NCI-H345 treated with DMSO at 0.1 percent for 48 hours (cell line): ENCODE measurements around the gene GABRG1.

Experiments used
- DNase-seq: peaks from one replicate; lab custom pipeline; 2025; ENCODE audit not compliant: unreplicated experiment; lab: John Stamatoyannopoulos, UW

The GABRG1 gene

GRCh38 chr4:46123913-46124755 is at the start of gene GABRG1:
Gene GABRG1, minus strand, starts transcription at chr4:46124054. Its CDS starts 141 bp downstream, at chr4:46123913.
- DNase-seq = no peak

- DNase-seq = no peak
These were observed 23.1 kb upstream of the GABRG1 start for GRCh38 chr4:46146993-46147392.

GRCh38 chr4:46131498-46132057 is 7.7 kb upstream of the GABRG1 start:
- no peak for DNase-seq

DNA sequence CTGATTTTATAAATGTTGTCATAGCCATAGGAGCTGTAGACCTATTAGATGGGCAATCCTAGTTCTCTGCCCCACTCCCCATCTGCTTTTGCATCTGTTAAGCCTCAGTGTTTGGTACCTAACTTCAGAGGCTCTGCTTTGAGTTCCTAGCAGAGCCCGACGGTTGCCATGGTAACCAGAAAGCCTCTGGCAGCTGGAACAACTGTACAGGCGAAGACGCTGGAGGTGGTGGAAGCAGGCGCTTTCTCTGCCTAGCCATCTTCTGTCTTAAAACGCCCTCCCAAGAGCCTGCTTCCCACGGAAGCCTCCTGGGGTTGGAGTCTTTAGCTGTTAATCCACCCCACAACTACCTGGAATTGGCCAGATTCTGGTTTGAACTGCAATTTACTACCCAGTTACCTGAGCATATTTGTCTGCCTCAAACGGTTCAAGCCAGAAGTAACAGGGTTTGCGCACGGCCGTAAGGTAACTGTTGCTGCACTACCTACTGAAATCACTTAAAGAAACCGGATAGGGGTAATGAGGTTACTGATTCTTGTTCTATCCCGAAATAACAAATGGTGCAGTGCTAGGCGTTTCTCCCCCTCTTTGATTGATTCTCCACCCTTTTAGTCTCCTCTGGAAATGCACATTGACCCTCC is 1.0 kb upstream of the GABRG1 start:
- DNase-seq = no peak

- DNase-seq = no peak
These were observed 42.2 kb downstream of the GABRG1 start for GRCh38 chr4:46081674-46082073.

- no peak for DNase-seq
These were observed 42.6 kb downstream of the GABRG1 start for GRCh38 chr4:46081248-46081647.

DNA sequence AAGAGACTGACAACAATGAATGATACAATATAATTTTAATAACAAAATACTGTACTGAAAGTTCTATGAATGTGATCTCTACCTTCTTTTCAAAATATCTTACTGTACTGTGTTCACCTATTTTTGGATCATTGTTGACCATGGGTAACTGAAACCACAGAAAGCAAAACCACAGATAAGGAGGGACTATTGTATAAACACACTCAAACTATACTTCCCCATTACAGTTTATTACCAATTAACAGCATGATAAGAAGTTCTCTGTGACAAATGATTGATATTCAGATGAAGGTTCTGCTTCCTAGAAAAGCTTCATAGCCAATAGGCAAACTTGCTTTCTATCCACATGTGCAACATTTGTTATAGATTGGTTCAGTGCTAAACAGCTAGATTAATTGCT is 50.1 kb downstream of the GABRG1 start:
- DNase-seq = no peak

GRCh38 chr4:46051392-46051791 is 72.5 kb downstream of the GABRG1 start:
- DNase-seq = no peak

DNA sequence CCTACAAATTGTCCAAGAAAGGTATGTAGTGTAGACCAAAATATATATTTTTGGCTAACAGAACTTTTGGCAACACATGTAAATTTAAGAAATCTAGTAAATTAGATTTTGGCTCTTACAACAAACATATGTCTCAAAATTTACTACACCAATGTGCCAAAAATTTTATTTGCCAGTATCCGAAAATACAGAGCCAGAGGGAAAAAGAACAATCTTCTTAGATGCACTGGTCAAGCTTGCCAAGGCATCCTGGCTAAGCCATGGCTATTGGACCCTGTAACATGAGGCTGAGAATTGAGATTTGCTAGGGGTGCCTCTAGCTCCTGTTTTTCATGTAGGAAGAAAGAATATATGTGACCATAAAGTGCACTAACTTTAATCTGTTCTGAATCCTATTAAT is 91.8 kb downstream of the GABRG1 start:
- no peak for DNase-seq

- no peak for DNase-seq
These were observed 107.5 kb downstream of the GABRG1 start for GRCh38 chr4:46016306-46016705.

GRCh38 chr4:45992728-45993127 is 131.1 kb downstream of the GABRG1 start:
- DNase-seq = no peak

GRCh38 chr4:45989775-45990174 is 134.1 kb downstream of the GABRG1 start:
- no peak for DNase-seq

GRCh38 chr4:45987858-45988257 is 136.0 kb downstream of the GABRG1 start:
- DNase-seq = no peak
